ENCODE data around the gene RTN1.

DNA sequence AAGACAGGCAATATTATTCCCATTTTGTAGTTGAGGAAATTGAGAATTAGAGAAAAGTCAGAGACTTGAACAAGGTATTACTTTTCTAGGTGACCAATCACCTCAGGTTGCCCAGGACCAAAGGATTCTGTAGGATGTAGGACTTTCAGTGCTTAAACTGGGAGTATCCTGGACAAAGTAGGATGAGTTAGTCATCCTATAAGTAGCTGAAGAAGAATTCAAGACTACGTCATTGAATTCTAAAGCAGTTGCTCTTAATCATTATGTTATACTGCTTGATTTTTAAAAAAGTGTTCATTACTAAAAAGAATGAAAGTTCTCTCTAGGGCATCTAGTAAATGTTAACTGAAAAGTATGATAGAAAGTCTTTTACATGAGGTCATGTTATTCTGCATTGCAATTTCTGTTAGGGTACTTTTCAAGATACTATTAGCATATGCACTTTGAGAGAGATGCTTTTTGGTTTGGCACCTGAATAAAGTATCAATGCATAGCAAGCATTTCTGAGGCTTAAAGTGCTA lies 101.7 kb downstream of the RTN1 start:
- no peak for TF ChIP-seq YBX1 (IDR thresholded peaks at IDR 0.05)
- TF ChIP-seq, protein P1, sequence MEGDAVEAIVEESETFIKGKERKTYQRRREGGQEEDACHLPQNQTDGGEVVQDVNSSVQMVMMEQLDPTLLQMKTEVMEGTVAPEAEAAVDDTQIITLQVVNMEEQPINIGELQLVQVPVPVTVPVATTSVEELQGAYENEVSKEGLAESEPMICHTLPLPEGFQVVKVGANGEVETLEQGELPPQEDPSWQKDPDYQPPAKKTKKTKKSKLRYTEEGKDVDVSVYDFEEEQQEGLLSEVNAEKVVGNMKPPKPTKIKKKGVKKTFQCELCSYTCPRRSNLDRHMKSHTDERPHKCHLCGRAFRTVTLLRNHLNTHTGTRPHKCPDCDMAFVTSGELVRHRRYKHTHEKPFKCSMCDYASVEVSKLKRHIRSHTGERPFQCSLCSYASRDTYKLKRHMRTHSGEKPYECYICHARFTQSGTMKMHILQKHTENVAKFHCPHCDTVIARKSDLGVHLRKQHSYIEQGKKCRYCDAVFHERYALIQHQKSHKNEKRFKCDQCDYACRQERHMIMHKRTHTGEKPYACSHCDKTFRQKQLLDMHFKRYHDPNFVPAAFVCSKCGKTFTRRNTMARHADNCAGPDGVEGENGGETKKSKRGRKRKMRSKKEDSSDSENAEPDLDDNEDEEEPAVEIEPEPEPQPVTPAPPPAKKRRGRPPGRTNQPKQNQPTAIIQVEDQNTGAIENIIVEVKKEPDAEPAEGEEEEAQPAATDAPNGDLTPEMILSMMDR (IDR thresholded peaks at IDR 0.05 in 2 of 3, conservative IDR thresholded peaks at IDR 0.05 in 1 of 3; ENCODE audit: control insufficient read depth in 2 of 3, extremely low read depth in 1 of 3, insufficient read depth in 1 of 3, low read depth in 3 of 3, low read length in 3 of 3) = no peak
